Measurements from ENCODE around the gene ZNF224. TPM values are rescaled to one million over a fixed set of nuclear protein-coding genes. Genes with fewer than 3 reads are reported as not detected.

ZNF224 gene
- polyA plus RNA-seq, 1 experiment = 13.2 TPM

DNA sequence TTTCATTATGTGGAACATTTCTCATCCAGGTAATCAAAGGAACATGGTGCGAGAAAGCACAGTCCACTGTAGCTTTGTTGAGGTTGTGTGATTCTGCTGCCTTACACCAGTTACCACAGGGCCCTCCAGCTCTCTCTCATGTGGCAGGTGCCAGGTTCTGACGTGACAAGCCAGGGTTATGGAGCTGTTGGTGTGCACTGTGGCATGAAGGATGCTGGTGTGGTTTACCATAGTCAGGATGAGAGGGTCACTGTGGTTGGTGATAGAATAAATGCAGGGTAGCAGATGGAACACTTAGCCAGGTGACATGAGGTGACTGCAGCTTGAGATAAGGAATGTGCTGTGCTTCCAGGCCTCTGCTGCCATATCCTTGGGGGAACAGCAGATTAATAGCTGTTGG, 34.9 kb upstream of the ZNF224 start:
- TF ChIP-seq, protein P1, sequence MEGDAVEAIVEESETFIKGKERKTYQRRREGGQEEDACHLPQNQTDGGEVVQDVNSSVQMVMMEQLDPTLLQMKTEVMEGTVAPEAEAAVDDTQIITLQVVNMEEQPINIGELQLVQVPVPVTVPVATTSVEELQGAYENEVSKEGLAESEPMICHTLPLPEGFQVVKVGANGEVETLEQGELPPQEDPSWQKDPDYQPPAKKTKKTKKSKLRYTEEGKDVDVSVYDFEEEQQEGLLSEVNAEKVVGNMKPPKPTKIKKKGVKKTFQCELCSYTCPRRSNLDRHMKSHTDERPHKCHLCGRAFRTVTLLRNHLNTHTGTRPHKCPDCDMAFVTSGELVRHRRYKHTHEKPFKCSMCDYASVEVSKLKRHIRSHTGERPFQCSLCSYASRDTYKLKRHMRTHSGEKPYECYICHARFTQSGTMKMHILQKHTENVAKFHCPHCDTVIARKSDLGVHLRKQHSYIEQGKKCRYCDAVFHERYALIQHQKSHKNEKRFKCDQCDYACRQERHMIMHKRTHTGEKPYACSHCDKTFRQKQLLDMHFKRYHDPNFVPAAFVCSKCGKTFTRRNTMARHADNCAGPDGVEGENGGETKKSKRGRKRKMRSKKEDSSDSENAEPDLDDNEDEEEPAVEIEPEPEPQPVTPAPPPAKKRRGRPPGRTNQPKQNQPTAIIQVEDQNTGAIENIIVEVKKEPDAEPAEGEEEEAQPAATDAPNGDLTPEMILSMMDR (IDR thresholded peaks at IDR 0.05; ENCODE audit: insufficient read depth, low read depth, low read length) = no peak
- POLR2A ChIA-PET = no interaction called here
- Histone ChIP-seq H3K4me3 (ENCODE audit: low read depth, low read length) (no peak overlapping the region), H3K27me3 (ENCODE audit: control insufficient read depth, insufficient read depth, low read length) (no peaks in the 10 kb centered on the region), H3K36me3 (ENCODE audit: control insufficient read depth, insufficient read depth, low read length) (peaks cover 22% of the 10 kb centered on the region)
- CTCF ChIA-PET = interaction anchor here (1.5 kb wide), 1 partner anchor 11 kb away, joined by 5 read pairs; no protein-coding TSS in a partner anchor
- DNase-seq (ENCODE audit: low read depth) = no peak

DNA sequence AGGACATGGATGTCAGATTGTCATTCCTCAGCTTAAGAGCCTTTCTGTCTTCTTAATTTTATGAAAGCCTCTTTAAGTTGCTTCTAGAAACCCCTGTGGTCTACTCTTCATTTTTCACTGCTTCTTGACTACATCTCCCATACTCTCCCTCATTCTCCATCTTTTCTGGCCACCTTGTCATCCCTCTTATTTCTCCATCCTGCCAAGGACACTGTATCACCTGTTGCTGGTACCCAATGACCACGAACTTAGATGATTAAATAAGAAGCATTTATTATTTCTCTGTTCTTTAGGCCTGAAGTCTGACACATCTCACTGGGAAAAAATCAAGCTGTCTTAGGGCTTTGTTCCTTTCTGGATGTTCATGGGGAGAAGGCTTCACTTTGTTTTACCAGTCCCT, 33.1 kb upstream of the ZNF224 start:
- CTCF ChIA-PET = interaction anchor here (1.0 kb wide), 1 partner anchor 9 kb away, joined by 3 read pairs; no protein-coding TSS in a partner anchor
- TF ChIP-seq, protein P1 (IDR thresholded peaks at IDR 0.05; ENCODE audit: insufficient read depth, low read depth, low read length) = no peak
- H3K27me3 ChIP-seq (ENCODE audit: control insufficient read depth, insufficient read depth, low read length) = no peaks in the 10 kb centered on the region
- POLR2A ChIA-PET = no interaction called here
- H3K4me3 ChIP-seq (ENCODE audit: low read depth, low read length) = no peak overlapping the region
- H3K36me3 ChIP-seq (ENCODE audit: control insufficient read depth, insufficient read depth, low read length) = peaks cover 20% of the 10 kb centered on the region
- DNase-seq (ENCODE audit: low read depth) = no peak

DNA sequence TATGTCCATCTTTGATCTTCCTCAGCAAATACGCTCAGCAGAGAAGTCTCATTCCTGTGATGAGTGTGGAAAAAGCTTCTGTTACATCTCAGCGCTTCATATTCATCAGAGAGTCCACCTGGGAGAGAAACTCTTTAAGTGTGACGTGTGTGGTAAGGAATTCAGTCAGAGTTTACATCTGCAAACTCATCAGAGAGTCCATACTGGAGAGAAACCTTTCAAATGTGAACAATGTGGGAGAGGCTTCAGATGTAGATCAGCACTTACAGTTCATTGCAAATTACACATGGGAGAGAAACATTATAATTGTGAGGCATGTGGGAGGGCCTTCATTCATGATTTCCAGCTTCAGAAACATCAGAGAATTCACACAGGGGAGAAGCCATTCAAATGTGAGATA, 27.9 kb upstream of the ZNF224 start:
- TF ChIP-seq, protein P1 (IDR thresholded peaks at IDR 0.05; ENCODE audit: insufficient read depth, low read depth, low read length) = no peak
- H3K36me3 ChIP-seq (ENCODE audit: control insufficient read depth, insufficient read depth, low read length) = peaks cover 13% of the 10 kb centered on the region
- POLR2A ChIA-PET = no interaction called here
- no peak for DNase-seq (ENCODE audit: low read depth)
- CTCF ChIA-PET = no interaction called here
- H3K4me3 ChIP-seq (ENCODE audit: low read depth, low read length) = no peak overlapping the region
- H3K27me3 ChIP-seq (ENCODE audit: control insufficient read depth, insufficient read depth, low read length) = no peaks in the 10 kb centered on the region

DNA sequence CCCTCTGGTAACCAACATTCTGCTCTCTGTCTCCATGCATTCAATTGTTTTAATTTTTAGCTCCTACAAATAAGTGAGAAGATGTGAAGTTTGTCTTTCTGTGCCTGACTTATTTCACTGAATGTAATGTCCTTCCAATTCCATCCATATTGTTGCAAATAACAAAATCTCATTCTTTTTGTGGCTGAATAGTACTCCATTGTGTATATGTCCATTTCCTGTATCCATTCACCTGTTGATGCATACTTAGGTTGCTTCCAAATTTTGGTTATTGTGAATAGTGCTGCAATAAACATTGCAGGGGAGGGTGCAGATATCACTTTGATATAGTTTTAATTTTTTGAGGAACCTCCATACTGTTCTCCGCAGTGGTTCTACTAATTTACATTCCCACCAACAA, 24.7 kb upstream of the ZNF224 start:
- POLR2A ChIA-PET = no interaction called here
- no peaks in the 10 kb centered on the region for H3K27me3 ChIP-seq (ENCODE audit: control insufficient read depth, insufficient read depth, low read length)
- peaks cover 6% of the 10 kb centered on the region for H3K36me3 ChIP-seq (ENCODE audit: control insufficient read depth, insufficient read depth, low read length)
- no peak for DNase-seq (ENCODE audit: low read depth)
- TF ChIP-seq, protein P1 (IDR thresholded peaks at IDR 0.05; ENCODE audit: insufficient read depth, low read depth, low read length) = no peak
- H3K4me3 ChIP-seq (ENCODE audit: low read depth, low read length) = no peak overlapping the region
- CTCF ChIA-PET = interaction anchor here (1.3 kb wide), 1 partner anchor 10 kb away, joined by 5 read pairs; no protein-coding TSS in a partner anchor

DNA sequence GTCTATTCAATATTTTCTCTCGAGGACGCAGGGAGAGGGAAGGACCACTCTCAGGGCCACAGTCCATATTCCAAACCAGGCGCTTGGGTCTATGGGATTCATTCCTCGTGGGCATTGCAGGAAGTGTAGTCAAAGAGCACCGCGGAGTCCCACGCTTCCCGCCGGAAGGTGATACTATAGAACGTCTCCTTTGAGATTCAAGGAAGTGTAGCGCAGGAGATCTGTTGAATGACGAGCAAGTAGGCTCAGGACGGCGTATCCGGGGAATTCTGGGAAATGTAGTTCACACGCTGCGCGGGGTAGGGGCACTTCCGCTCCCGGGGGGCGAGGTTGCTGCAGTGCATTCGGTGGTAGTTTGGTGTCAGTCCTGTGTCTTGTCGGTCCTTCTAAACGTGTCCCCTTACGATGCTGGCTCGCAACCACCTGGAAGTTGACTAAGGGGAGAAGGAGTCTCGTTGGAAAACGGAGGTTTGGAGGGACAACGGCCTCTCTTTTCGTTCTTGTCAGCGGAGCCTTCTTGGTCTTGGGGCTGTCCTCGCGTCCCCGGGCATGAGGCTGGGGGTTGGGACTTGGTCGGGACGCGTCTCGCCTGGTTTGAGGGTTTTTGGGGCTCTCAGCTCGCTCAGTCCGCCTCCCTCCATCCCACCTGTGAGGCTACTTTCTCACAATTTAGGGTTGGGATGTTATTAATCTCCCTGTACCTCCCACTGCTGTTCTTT, 22.2 kb upstream of the ZNF224 start, which contains the start of gene ZNF284:
TSS of gene ZNF284 (plus strand) at position 336 of the 719 bp plus-strand sequence. CDS start 4,231 bp downstream, outside the sequence.
- H3K27me3 ChIP-seq (ENCODE audit: control insufficient read depth, insufficient read depth, low read length) = no peaks in the 10 kb centered on the region
- ChIA-PET CTCF (no interaction called here), POLR2A (interaction anchor here (0.5 kb wide), 1 partner anchor 42 kb away, joined by 4 read pairs; no protein-coding TSS in a partner anchor)
- H3K36me3 ChIP-seq (ENCODE audit: control insufficient read depth, insufficient read depth, low read length) = no peaks in the 10 kb centered on the region
- peak within 1 kb of the TSS; percentile 73 for H3K4me3 ChIP-seq (ENCODE audit: low read depth, low read length)
- TF ChIP-seq, protein P1 (IDR thresholded peaks at IDR 0.05; ENCODE audit: insufficient read depth, low read depth, low read length) = no peak
- peak; percentile 64 for DNase-seq (ENCODE audit: low read depth)

Measured in BJ (cell line).